Calu3 (cell line): ENCODE measurements around the gene DCHS1. TPM values are rescaled to one million over a fixed set of nuclear protein-coding genes. Genes with fewer than 3 reads are reported as not detected.

Source experiments
- BruUV-seq: library from RNA; stranded (reverse); fragments of 400-500 nt; replicated peaks from 2 replicates; lab custom pipeline; 2021; lab: Mats Ljungman, UMichigan
- CTCF ChIA-PET: fragments of 300-600 bp; sonication (Branson Sonifier 250); formaldehyde crosslinking; loops from one replicate; lab custom pipeline; 2022; ENCODE audit warnings: antibody characterized with exemption; lab: Charles Lee
- DNase-seq: peaks from one replicate; pipeline ENCODE4 v3.0.0; 2022
- H3K27ac Mint-ChIP-seq: one replicate; pipeline ENCODE4 v1.8.0; 2022; ENCODE audit warnings: mixed read lengths; ENCODE audit not compliant: unreplicated experiment
- H3K27me3 Mint-ChIP-seq: one replicate; pipeline ENCODE4 v1.8.0; 2022; ENCODE audit warnings: mixed read lengths; ENCODE audit not compliant: unreplicated experiment
- H3K36me3 Mint-ChIP-seq: one replicate; pipeline ENCODE4 v1.8.0; 2022; ENCODE audit warnings: mild to moderate bottlenecking, moderate library complexity, mixed read lengths; ENCODE audit not compliant: insufficient read depth, unreplicated experiment
- H3K4me1 Mint-ChIP-seq: one replicate; pipeline ENCODE4 v1.8.0; 2022; ENCODE audit warnings: mild to moderate bottlenecking, low read depth, mixed read lengths; ENCODE audit not compliant: unreplicated experiment
- H3K4me3 Mint-ChIP-seq: one replicate; pipeline ENCODE4 v1.8.0; 2022; ENCODE audit warnings: mild to moderate bottlenecking, low read depth, moderate library complexity, mixed read lengths; ENCODE audit not compliant: unreplicated experiment
- H3K9me3 Mint-ChIP-seq: one replicate; pipeline ENCODE4 v1.8.0; 2022; ENCODE audit warnings: low read depth, mixed read lengths; ENCODE audit not compliant: unreplicated experiment
- CTCF ChIP-seq: fragments of 200-600 bp; IDR thresholded peaks from one replicate; pipeline ENCODE4 v1.8.0; 2022; ENCODE audit warnings: antibody characterized with exemption; ENCODE audit not compliant: unreplicated experiment
- intact Hi-C: fragments of 100-400 bp; cut with micrococcal nuclease; formaldehyde crosslinking; loops from one replicate; pipeline ENCODE4 v1.10.0; 2022; ENCODE audit not compliant: unreplicated experiment
- total RNA-seq: library from RNA; stranded (reverse); gene quantifications from 2 replicates; pipeline ENCODE4 v1.2.3, GENCODE V29; 2022

The DCHS1 gene
- total RNA-seq, 1 experiment from 2014 or later: 0.02 TPM

- DNase-seq: no peak
- Mint-ChIP-seq H3K4me3 (no peak overlapping the region), H3K27me3 (peaks cover 45% of the 10 kb centered on the region), H3K36me3 (no peaks in the 10 kb centered on the region), H3K27ac (no peak overlapping the region), H3K9me3 (no peaks in the 10 kb centered on the region), H3K4me1 (no peaks in the 10 kb centered on the region)
- CTCF ChIA-PET: no interaction called here
- intact Hi-C loops: no loop called here
- no TSS peak for BruUV-seq
- no peak for TF ChIP-seq CTCF
Measured at GRCh38 chr11:6663794-6664469, 8.3 kb upstream of the DCHS1 start.

- TF ChIP-seq CTCF: no peak
- no TSS peak for BruUV-seq
- CTCF ChIA-PET: no interaction called here
- peaks cover 30% of the 10 kb centered on the region for H3K27me3 Mint-ChIP-seq
- no peaks in the 10 kb centered on the region for H3K9me3 Mint-ChIP-seq
- no peak overlapping the region for H3K4me3 Mint-ChIP-seq
- no peaks in the 10 kb centered on the region for H3K36me3 Mint-ChIP-seq
- no peak for DNase-seq
- no peak overlapping the region for H3K27ac Mint-ChIP-seq
- intact Hi-C loops: no loop called here
- H3K4me1 Mint-ChIP-seq: no peaks in the 10 kb centered on the region
Measured at GRCh38 chr11:6660712-6661111, 5.1 kb upstream of the DCHS1 start.

GRCh38 chr11:6658647-6659046, 3.0 kb upstream of the DCHS1 start:
- H3K27me3 Mint-ChIP-seq: peaks cover 19% of the 10 kb centered on the region
- no peaks in the 10 kb centered on the region for H3K36me3 Mint-ChIP-seq
- TF ChIP-seq CTCF: no peak
- no peak overlapping the region for H3K4me3 Mint-ChIP-seq
- intact Hi-C loops: no loop called here
- BruUV-seq: no TSS peak
- no peaks in the 10 kb centered on the region for H3K4me1 Mint-ChIP-seq
- H3K9me3 Mint-ChIP-seq: no peaks in the 10 kb centered on the region
- H3K27ac Mint-ChIP-seq: no peak overlapping the region
- no peak for DNase-seq
- CTCF ChIA-PET: interaction anchor here (0.6 kb wide), 1 partner anchor 218 kb away, joined by 3 read pairs; the partner anchor contains the start of gene HPX

- Mint-ChIP-seq H3K27ac (no peak overlapping the region), H3K27me3 (peaks cover 6% of the 10 kb centered on the region), H3K4me3 (no peak overlapping the region), H3K9me3 (no peaks in the 10 kb centered on the region), H3K4me1 (no peaks in the 10 kb centered on the region), H3K36me3 (no peaks in the 10 kb centered on the region)
- TF ChIP-seq CTCF: no peak
- intact Hi-C loops: no loop called here
- no TSS peak for BruUV-seq
- CTCF ChIA-PET: no interaction called here
- DNase-seq: no peak
Measured at GRCh38 chr11:6657346-6657745, 1.7 kb upstream of the DCHS1 start.
